ENCODE data around the gene CRYGC.
"Not testable (repeated sequence)": the region's sequence is repeated elsewhere in the genome, so short reads cannot be mapped to it uniquely, and the experiment has no call there.

Gene CRYGC, protein sequence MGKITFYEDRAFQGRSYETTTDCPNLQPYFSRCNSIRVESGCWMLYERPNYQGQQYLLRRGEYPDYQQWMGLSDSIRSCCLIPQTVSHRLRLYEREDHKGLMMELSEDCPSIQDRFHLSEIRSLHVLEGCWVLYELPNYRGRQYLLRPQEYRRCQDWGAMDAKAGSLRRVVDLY

DNA sequence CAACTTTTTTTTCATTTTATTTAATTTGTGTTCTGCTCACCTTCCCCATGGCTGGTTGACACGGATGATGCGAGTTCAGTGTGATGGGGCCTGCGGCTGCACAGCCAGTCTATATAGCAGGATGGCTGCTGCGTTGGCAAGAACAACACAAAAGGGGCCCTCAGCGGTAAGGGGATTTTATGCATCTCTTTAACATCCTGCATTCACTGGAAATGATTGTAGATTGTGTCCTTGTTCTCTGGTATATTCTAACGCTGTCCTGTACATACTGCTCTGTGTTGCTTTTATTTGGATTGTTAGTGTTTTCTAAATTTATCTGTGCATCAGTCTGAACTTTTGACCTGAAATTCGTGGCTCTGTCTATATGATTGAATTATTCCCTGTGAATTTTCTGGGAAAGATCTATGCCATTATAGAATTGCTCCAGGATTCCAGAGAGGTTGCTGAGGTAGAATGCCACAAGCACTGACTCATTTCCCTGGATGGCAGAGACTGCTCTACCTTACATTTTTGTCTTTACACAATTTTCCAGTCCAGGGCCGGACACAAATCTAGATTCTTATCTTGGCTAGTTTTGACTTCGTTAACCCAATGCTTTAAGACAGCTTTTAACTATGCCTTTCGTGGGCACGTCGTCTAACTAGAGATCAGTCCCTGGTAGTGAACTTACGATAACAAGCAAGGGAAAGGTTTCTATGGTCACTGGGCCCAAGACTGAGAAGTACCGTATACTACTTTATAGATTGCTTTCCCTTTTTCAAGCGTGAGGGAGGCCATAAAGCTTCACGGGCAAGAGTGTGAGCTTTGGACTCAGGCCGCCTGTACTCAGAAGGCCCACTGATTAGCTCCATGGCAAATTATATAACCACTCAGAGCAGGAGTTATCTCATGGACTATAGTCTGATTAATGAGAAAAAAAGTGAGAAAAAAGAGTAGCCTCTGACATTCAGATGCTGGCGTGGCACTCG, at the start of gene CRYGC:
Gene CRYGC (minus strand): TSS at position 85 of the 968 bp plus-strand sequence. CDS start 36 bp downstream, at position 49.
- no peak for DNase-seq (ENCODE audit: low read depth)

DNA sequence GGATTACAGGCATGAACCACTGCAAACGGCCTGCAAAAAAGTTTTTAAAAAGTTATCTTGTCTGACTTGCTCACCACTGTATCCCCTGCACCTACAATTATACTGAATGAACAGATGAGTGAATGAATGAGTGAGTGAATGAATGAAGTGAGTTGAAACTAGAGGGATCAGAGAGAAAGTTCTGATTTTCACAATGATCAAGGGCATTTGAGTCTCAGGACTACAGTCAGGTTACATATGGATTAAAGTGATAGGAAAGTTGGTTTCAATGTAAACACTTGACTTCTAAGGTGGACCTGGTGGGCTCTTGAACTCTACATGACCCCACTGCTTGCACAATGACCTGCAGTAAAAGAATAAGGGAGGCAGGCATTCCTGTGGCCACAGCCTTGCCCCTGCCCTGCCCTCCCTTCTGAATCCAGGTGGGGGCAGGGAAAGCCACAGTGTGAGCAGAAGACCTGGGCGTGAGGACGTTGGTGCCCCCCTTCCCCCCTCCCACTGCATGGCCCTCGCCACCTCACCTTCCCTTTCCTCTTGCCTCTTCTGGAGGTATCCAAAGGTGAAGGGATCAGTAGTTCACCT, 49.5 kb upstream of the CRYGC start:
- DNase-seq (ENCODE audit: low read depth) = no peak

DNA sequence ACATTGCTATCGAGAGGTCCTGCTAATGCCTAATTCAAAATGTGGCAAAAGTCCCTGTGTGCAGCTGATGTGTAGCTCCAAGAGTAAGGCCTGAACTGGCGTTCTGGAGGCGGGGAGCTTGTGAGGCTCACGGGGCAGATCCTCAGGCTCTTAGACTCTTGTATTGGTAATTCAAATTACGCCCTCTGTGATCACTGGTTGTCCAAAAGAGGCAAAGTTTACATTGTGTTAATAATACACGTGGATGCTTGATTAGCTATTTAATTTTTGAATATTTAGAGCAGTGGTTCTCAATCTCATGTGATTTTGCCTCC, 46.2 kb upstream of the CRYGC start:
- no peak for DNase-seq (ENCODE audit: low read depth)

DNA sequence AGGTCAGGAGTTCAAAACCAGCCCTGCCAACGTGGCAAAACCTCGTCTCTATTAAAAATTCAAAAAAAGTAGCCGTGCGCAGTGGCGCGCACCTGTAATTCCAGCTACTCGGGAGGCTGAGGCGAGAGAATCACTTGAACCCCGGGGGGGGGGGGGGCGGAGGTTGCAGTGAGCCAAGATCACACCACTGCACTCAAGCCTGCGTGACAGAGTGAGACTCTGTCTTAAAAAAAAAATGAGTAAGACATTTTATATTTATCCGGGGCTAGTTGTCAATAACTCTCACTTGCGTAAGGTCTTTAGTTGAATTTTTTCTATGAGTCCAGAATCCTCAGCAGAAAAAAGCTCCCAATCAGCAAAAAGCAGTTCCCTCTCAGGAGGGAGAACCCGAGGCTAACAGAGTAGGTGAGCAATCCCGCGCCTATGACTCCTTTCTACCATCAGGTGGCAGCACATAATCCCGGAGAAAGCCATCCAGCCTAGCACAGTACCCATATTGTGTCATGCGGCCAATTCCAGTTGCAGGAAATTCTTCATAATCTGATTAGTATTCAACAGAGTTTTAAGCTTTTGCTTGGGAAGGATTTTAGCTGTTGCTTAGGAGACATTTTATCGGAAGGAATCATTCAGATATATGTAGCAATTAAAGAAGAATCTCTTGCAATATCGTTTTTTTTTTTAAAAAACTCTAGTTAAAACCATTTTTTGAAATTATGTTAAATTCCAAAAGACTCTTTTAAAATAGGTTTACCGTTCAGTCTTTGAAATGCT, 45.6 kb upstream of the CRYGC start:
- DNase-seq (ENCODE audit: low read depth) = peak; percentile 26

DNA sequence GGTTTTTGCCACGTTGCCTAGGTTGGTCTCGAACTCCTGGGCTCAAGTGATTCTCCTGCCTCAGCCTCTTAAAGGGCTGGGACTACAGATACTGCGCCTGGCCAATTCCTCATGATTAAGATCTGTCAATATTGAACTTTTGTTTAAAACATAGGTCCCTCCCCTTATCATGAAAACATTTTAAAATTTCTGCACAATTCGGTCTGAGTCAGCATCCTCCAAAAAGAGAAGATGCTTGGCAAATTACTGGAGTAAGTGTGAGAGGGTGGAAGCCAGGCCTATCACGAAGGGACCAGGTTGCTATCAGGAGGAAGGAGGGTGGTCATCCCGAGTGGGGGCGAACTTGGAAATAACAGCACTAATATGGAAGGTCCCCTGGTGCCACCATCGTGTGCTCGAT, 44.5 kb upstream of the CRYGC start:
- DNase-seq (ENCODE audit: low read depth) = no peak

DNA sequence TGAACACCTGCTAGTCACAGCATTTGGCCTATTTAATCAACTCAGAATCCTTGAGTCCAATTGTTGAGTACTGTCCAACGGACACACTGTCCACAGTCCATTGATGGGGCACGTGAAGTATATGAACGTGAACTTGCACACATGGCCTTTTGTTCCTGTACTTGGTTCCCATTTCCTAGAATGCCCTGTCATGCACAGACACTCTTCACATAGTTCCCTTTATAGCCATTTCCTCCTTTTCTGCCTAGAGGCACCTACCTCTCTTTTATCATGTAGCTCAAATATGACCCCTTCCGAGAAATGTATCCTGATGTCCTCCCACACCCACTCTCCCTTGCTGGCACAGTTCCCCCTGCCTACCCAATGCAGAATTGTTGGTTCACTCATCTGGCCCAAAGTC, 42.5 kb upstream of the CRYGC start:
- no peak for DNase-seq (ENCODE audit: low read depth)

DNA sequence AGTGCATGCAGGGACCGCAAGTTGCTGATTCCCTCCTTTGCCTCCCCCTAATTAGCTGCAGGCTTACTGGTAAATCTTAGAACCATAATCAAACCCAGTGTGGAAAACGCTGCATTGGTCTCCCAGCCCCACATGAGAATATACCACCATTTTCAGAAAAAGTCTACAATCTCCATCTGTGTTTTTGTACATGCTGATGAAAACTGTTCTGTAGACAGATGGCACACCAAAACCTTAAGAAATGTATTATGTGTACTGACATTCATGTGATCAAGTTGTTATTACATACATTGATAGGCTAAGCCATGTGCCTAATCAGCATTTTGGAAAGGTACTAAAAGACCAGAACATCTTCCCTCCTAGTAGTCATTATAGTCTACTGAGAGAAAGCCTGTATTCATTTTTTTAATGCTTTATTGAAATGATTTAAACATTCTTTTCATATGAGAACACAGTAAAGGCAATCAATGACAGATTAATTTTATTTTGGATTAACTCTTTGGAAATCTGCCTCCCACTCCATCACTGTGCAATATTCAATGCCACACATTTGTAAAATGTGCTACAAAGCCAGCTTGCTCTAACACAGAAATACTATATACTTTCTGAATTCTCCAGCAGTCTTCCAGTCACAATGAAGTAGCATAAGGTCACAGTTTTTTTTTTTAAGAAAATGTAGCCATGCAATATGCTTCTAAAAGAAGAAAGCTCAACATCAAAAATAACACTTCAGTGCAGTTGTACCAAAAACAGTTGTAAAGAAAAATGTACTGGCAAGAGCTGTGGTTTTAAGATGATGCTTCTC, 35.5 kb upstream of the CRYGC start:
- DNase-seq (ENCODE audit: low read depth) = no peak

DNA sequence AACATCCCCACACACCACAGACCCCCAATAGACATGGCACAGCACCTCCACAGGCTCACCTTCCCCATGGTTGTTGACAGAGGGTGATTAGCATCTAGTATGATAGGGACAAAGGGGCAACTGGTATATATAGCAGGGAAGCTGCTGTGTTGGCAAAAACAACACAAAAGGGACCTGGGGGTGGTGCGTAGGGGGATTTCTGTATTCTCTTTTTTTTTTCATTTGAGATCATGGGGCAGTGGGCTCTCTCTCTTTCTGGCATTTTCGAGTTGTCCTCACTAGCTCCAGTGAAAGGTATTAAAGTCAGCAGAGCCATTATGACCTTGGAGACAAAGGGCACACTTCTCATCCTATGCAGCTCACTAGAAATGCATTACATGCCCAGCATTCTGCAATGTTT, 33.9 kb upstream of the CRYGC start, which contains the start of gene CRYGA:
Gene CRYGA (minus strand): TSS at position 101 of the 400 bp plus-strand sequence. CDS start 33 bp downstream, at position 68.
- DNase-seq (ENCODE audit: low read depth) = no peak

DNA sequence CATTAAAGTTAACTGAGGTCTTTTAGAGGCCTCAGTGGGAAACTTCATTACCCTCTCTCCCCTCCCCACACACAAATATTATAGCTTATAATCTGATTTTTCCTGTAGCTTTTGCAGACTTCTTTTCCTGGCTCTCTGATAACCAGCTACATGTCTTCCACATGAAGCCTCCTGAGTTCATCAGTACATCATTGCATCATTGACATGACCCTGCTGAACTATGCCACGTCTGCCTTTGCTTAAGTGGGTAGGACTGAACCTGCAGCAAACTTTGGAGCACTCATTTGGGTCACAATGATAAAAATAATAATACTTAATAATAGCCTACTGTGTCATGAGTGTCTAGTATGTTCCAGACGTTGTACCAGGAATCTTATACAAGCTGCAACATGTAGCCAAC, 26.8 kb upstream of the CRYGC start:
- DNase-seq (ENCODE audit: low read depth) = no peak

DNA sequence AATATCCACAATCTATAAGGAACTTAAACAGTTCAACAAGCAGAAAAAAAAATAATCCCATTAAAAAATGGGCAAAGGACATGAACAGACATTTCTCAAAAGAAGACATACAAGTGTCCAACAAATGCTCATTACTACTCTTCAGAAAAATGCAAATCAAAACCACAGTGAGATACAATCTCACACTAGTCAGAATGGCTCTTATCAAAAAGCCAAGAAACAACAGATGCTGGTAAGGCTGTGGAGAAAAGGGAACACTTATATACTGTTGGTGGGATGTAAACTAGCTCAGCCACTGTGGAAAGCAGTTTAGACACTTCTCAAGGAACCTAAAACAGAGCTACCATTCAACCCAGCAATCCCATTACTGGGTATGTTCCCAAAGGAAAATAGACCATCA, 23.5 kb upstream of the CRYGC start:
- no peak for DNase-seq (ENCODE audit: low read depth)

DNA sequence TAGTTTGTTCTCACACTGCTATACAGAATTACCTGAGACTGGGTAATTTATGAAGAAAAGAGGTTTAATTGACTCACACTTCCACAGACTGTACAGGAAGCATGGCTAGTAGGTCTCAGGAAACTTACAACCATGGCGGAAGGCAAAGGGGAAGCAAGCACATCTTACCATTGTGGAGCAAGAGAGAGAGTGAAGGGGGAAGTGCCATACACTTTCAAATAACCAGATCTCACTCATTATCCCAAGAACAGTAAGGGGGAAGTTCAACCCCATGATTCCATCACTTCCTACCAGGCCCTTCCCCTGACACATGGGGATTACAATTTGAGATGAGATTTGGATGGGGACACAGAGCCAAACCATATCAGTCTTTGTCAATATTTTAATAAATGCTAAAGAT, 21.3 kb upstream of the CRYGC start:
- no peak for DNase-seq (ENCODE audit: low read depth)

DNA sequence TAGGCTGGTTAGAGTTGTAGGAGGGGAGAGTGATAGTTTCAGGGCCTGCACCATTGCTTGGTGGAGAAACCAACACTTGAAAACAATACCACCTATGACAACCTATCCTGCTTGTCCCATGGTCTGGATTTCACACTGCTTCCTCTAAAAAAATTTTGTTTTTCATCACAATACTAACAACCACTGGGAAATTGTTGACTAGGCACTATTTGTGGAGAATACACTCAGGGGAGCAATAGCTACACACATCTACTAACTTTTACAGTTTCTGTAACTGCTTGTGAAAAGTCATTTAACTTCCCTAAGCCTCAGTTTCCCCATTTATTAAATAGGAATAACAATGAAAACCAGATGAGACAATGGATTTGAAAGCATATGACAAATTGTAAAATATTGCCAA, 20.5 kb upstream of the CRYGC start:
- no peak for DNase-seq (ENCODE audit: low read depth)

DNA sequence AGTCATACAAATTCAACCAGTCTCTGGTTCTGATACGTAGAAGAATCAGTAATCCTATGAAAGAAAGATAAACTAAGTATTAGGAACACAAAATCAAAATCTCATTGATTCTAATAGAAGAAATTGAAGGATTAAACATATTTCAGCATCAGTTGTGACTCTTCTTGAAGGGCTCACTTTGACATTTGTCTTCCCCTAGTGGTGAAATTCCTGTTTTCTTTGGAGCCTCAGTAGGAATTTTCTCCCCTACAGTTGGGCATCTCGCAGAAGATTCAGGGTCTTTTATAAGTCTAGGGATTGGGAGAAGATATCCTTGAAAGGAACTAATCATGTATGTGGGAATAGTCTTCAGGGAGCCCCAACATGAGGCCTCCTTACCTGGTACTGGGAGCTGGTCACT, 19.2 kb upstream of the CRYGC start:
- no peak for DNase-seq (ENCODE audit: low read depth)

DNA sequence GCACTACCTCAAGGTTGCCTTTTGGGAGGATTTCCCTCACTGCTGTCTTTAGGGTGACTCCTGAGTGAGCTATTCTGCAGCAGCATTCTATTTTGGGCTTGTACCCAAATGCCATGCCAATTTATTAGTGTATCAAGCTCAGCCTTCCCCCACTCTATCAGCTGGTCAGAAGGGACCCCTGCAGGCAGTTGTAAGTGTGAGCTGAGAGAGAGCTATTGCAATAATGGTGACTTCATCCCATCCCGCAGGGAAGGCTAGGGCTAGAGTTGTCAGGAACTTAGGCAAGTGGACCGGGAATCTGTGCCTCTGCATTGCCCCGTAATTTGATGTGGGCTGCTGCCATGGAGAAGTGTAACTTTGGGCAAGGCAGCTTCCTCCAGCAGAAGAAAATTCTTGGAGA, 18.1 kb upstream of the CRYGC start:
- DNase-seq (ENCODE audit: low read depth) = no peak

DNA sequence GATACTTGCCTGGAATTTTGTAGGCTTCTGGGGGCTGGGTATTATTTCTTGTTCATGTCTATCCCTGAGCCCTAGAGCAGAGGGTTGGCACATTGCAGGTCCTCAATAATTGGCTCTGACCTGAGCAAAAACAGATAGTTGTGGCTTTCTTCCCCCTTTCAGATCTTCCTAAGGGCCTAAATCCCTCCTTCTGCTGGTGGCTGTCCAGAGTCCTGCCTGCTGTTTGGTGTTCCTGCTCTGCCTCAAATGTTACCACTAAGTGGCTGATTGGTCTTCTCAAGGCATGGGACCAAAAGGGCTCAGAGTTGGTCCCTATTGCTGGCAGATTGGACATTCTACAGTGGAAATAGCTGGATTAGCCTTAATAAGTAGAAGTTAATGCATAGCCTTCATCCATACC, 17.4 kb upstream of the CRYGC start:
- DNase-seq (ENCODE audit: low read depth) = no peak

DNA sequence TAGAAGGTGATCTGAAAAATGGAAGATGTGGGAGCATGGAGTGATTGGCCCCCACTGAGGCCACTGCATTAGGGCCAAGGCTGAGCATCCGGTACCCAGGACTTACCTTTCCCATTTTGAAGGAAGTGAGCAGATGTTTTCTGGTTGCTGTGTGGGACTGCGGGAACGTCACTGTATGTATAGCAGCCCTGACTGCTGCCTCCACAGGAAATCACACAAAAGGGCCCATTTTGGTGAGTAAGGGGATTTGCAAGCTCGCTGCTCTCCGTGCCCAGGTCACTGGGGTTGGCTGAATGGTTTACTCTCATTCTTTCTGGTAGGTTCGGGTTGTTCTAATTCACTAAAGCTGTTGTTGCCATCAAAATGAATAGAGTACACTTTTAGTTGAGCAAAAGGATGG, 16.4 kb upstream of the CRYGC start, which contains the start of gene CRYGB:
Gene CRYGB (minus strand): TSS at position 153 of the 400 bp plus-strand sequence. CDS start 38 bp downstream, at position 115.
- no peak for DNase-seq (ENCODE audit: low read depth)

DNA sequence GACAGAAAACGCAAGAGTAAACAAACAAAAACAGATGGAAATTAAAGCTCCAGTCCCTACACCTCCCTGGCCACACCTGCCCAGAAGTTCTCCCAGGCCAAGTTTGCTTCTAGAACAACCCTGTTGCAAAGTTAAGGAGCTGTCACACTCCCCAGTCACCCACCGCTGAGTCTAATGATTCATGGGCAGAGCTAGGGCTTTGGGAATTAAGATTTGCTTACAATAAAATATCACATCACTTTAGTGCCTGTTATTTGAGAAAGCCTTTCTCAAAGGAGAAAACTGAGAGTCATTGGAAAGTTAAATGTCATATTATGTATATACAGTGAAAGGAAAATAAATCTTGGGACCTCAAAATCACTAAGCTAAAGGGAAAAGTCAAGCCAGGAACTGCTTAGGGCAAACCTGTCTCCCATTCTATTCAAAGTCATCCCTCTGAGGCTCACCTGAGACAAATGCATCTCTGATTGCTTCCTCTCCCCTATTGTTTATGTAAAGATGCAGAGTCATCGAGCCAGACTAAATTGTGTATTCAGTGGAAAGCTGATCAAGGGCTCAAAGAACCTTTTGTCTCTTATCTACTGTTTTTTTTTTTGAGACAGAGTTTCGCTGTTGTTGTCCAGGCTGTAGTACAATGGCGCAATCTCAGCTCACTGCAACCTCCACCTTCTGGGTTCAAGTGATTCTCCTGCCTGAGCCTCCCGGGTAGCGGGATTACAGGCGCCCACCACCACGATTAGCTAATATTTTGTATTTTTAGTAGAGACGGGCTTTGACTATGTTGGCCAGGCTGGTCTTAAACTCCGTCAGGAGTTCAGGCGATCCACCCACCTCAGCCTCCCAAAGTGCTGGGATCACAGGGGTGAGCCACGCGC, 13.5 kb upstream of the CRYGC start:
- no peak for DNase-seq (ENCODE audit: low read depth)

DNA sequence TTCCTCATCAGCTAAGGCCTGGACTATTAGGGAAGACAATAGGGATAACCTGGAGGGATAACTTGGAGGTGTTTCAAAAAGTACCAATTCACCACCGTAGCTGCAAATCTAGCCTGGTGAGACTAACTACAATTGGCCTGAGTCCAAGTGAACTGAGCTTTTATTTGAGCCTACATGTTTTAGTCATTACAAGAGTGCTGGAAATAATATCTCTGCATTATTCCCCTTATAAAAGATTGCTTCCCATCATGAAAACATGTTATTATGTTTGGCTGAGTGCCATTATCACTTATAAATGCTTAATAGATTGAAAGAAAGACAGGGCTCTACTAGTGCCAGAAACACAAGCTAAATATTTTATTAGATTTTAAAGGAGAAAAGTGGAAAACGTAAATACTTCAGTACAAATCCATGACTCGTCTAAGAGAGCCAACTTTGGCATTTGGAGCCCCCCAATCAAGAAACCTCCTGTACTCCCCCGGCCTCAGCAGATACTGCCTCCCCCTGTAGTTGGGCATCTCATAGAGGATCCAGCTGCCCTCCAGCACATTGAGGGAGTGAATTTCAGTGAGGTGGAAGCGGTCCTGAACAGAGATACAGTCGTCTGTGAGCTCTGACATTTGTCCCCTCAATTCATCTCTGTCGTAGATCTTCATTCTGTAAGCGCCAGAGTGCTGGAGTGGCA, 12.8 kb upstream of the CRYGC start:
- no peak for DNase-seq (ENCODE audit: low read depth)

DNA sequence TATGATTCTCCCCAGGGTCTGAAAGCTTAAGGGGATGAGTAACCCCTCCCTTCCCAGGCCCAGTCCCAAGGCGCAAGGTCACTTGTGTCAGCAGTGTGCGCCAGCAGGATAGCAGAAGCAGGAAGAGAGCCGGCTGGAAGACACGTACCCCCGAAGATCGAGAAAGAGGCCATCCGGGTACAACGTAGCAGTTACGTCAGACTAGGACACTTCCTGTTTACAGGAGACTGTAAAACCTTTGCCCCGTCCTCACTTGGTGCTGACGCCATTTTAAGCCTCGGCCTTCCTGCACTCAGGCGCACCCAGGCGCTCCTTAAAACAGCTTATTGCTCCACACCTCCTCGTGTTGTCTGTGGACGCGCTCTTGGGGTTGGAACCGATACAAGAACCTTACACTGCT, 9.8 kb upstream of the CRYGC start:
- no peak for DNase-seq (ENCODE audit: low read depth)

DNA sequence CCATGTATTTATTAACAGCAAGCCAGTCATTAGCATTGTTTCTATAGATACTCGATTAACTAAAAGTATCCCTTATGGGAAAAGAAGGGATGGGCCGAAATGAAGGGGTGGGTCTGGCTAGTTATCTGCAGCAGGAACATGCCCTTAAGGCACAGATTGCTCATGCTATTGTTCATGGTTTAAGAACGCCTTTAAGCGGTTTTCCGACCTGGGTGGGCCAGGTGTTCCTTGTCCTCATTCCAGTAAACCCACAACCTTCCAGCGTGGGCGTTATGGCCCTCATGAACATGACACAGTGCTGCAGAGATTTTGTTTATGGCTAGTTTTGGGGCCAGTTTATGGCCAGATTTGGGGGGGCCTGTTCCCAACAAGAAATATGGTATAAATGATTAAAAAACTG, 8.7 kb upstream of the CRYGC start:
- not testable (repeated sequence) for DNase-seq (ENCODE audit: low read depth)

Measured in stimulated activated CD8-positive, alpha-beta memory T cell treated with anti-CD3 and anti-CD28 coated beads, Interleukin-15, amount 100 ng/mL, for 1 hour (primary cell).